Lower leg skin (tissue), 3 donors: ENCODE measurements around the gene RTTN.

Experiments used
- POLR2A ChIP-seq, 2 donors: fragments of 450-650 bp; IDR thresholded peaks; one replicate each; pipeline ENCODE4 v1.6.1; 2016 to 2017; ENCODE audit warnings: antibody characterized with exemption in 2 of 2, mild to moderate bottlenecking in 1 of 2, moderate library complexity in 1 of 2
- TF ChIP-seq, protein P1 (sequence below), 3 donors: fragments of 450-650 bp; IDR thresholded peaks; one replicate each; pipeline ENCODE4 v1.5.1; 2016; ENCODE audit warnings: antibody characterized with exemption in 3 of 3, mild to moderate bottlenecking in 3 of 3, moderate library complexity in 2 of 3

DNA sequence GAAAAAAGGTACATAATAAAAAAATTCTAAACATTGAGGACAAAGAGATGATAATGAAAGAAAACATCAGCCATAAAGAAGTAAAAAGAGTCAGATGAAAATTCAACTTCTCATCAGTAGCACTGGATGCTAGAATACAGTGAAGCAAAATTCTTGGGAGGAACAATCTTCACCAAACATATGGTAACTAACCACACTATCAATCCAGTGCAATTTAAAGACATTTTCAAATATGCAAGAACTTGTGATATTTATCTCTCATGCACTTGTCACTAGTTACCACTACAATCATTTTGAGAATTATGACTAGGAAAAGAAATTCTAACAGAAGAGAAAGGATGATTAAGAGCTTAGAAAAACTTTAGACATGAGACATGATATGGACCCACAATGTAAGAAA, 127.4 kb downstream of the RTTN start:
- TF ChIP-seq, protein P1, sequence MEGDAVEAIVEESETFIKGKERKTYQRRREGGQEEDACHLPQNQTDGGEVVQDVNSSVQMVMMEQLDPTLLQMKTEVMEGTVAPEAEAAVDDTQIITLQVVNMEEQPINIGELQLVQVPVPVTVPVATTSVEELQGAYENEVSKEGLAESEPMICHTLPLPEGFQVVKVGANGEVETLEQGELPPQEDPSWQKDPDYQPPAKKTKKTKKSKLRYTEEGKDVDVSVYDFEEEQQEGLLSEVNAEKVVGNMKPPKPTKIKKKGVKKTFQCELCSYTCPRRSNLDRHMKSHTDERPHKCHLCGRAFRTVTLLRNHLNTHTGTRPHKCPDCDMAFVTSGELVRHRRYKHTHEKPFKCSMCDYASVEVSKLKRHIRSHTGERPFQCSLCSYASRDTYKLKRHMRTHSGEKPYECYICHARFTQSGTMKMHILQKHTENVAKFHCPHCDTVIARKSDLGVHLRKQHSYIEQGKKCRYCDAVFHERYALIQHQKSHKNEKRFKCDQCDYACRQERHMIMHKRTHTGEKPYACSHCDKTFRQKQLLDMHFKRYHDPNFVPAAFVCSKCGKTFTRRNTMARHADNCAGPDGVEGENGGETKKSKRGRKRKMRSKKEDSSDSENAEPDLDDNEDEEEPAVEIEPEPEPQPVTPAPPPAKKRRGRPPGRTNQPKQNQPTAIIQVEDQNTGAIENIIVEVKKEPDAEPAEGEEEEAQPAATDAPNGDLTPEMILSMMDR (IDR thresholded peaks at IDR 0.05), result no peak
- TF ChIP-seq POLR2A (IDR thresholded peaks at IDR 0.05), result no peak
